Stimulated activated CD4-positive, alpha-beta T cell treated with anti-CD3 and anti-CD28 coated beads, Interleukin-4, amount 100 ng/mL, for 4 hours (primary cell): Measurements from ENCODE around the gene GUCA2B.

Experiments
- DNase-seq, 2 experiments: peaks; one replicate each; pipeline ENCODE4 v3.0.0-alpha.2; 2020

The GUCA2B gene

GRCh38 chr1:42168391-42168670 is 15.1 kb downstream of the GUCA2B start:
- no peak for DNase-seq

- no peak for DNase-seq
Observed at GRCh38 chr1:42168763-42169162, 15.6 kb downstream of the GUCA2B start.

GRCh38 chr1:42170779-42171621 is 17.8 kb downstream of the GUCA2B start:
- no peak for DNase-seq

- DNase-seq, result no peak
Observed at GRCh38 chr1:42171679-42172266, 18.6 kb downstream of the GUCA2B start.

- DNase-seq, result no peak
Observed at GRCh38 chr1:42172381-42173133, 19.3 kb downstream of the GUCA2B start.

- DNase-seq, result peak; percentile 57 to 64
Observed at GRCh38 chr1:42173155-42173933, 20.1 kb downstream of the GUCA2B start.

- DNase-seq, result no peak
Observed at GRCh38 chr1:42173961-42174735, 20.9 kb downstream of the GUCA2B start.

- no peak for DNase-seq
Observed at GRCh38 chr1:42175314-42176054, 22.3 kb downstream of the GUCA2B start.

- no peak for DNase-seq
Observed at GRCh38 chr1:42176902-42177519, 23.8 kb downstream of the GUCA2B start.

- no peak for DNase-seq
Observed at GRCh38 chr1:42177541-42177981, 24.4 kb downstream of the GUCA2B start.

GRCh38 chr1:42178249-42178648 is 25.0 kb downstream of the GUCA2B start:
- no peak for DNase-seq

- DNase-seq, result no peak
Observed at GRCh38 chr1:42179275-42179674, 26.1 kb downstream of the GUCA2B start.

- DNase-seq, result no peak
Observed at GRCh38 chr1:42179900-42180329, 26.7 kb downstream of the GUCA2B start.

GRCh38 chr1:42181687-42182086 is 28.5 kb downstream of the GUCA2B start:
- no peak for DNase-seq

- DNase-seq, result no peak
Observed at GRCh38 chr1:42183210-42183956, 30.2 kb downstream of the GUCA2B start.

GRCh38 chr1:42183957-42184268 is 30.7 kb downstream of the GUCA2B start:
- DNase-seq, result no peak

- DNase-seq, result no peak
Observed at GRCh38 chr1:42184616-42185015, 31.4 kb downstream of the GUCA2B start.

- DNase-seq, result no peak
Observed at GRCh38 chr1:42186152-42186551, 32.9 kb downstream of the GUCA2B start.

- DNase-seq, result no peak
Observed at GRCh38 chr1:42189931-42190853, 37.0 kb downstream of the GUCA2B start.
